BJ (cell line): ENCODE data around the gene COLGALT1. TPM values are rescaled to one million over a fixed set of nuclear protein-coding genes. Genes with fewer than 3 reads are reported as not detected.

Experiments used
- CTCF ChIA-PET: fragments of 350-600 bp; formaldehyde crosslinking; extraction: SDS; loops from one replicate; lab custom pipeline; 2021; ENCODE audit warnings: antibody characterized with exemption, inconsistent platforms; lab: Yijun Ruan, JAX
- POLR2A ChIA-PET: fragments of 300-600 bp; sonication (Branson Sonifier 250); formaldehyde crosslinking; extraction: SDS; loops from one replicate; lab custom pipeline; 2021; ENCODE audit warnings: antibody characterized with exemption; lab: Charles Lee
- DNase-seq: peaks from one replicate; pipeline ENCODE4 v3.0.0-alpha.2; 2011; ENCODE audit warnings: low read depth
- H3K27me3 ChIP-seq: 2 replicates; pipeline ENCODE4 v1.6.0; 2011; ENCODE audit warnings: low read length; ENCODE audit not compliant: control insufficient read depth, insufficient read depth
- H3K36me3 ChIP-seq: 2 replicates; pipeline ENCODE4 v1.5.1; 2011; ENCODE audit warnings: low read length; ENCODE audit not compliant: control insufficient read depth, insufficient read depth
- H3K4me3 ChIP-seq: 2 replicates; pipeline ENCODE4 v1.5.1; 2011; ENCODE audit warnings: low read depth, mild to moderate bottlenecking, control low read depth, low read length
- polyA plus RNA-seq: library from polyadenylated mRNA; depleted of rRNA; stranded (reverse); fragments of >200 nt; gene quantifications from 2 replicates; pipeline ENCODE4 v1.2.3, GENCODE V29; 2011
- TF ChIP-seq, protein P1 (sequence below): IDR thresholded peaks from 2 replicates; pipeline ENCODE4 v1.5.1; 2011; ENCODE audit warnings: low read depth, mild to moderate bottlenecking, control low read depth, inconsistent platforms, low read length, moderate library complexity; ENCODE audit not compliant: insufficient read depth

COLGALT1 gene
- polyA plus RNA-seq, 1 experiment: 158 TPM

DNA sequence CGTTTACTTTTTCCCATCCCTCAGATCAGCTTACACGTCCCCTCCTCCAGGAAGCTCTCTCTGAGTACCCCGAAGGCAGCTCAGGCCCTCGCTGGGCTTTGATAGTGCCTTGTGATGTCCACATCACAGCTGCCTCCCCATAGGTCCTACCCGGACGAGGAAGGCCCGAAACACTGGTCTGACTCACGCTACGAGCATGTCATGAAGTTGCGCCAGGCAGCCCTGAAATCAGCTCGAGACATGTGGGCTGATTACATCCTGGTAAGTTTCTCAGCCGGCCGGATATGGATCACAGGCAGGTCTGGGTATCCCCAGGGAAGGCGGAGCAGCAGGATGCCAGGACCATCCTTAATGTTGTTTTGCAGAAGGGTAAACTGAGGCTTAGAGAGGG lies 4.8 kb downstream of the COLGALT1 start:
- POLR2A ChIA-PET: no interaction called here
- no peaks in the 10 kb centered on the region for H3K27me3 ChIP-seq
- TF ChIP-seq, protein P1, sequence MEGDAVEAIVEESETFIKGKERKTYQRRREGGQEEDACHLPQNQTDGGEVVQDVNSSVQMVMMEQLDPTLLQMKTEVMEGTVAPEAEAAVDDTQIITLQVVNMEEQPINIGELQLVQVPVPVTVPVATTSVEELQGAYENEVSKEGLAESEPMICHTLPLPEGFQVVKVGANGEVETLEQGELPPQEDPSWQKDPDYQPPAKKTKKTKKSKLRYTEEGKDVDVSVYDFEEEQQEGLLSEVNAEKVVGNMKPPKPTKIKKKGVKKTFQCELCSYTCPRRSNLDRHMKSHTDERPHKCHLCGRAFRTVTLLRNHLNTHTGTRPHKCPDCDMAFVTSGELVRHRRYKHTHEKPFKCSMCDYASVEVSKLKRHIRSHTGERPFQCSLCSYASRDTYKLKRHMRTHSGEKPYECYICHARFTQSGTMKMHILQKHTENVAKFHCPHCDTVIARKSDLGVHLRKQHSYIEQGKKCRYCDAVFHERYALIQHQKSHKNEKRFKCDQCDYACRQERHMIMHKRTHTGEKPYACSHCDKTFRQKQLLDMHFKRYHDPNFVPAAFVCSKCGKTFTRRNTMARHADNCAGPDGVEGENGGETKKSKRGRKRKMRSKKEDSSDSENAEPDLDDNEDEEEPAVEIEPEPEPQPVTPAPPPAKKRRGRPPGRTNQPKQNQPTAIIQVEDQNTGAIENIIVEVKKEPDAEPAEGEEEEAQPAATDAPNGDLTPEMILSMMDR: no peak
- DNase-seq: peak; percentile 44
- peaks cover 18% of the 10 kb centered on the region for H3K36me3 ChIP-seq
- CTCF ChIA-PET: interaction anchor here (1.1 to 2.0 kb wide), 3 partner anchors 13 to 224 kb away, joined by 3 to 13 read pairs (median 4); no protein-coding TSS in a partner anchor
- no peak overlapping the region for H3K4me3 ChIP-seq

DNA sequence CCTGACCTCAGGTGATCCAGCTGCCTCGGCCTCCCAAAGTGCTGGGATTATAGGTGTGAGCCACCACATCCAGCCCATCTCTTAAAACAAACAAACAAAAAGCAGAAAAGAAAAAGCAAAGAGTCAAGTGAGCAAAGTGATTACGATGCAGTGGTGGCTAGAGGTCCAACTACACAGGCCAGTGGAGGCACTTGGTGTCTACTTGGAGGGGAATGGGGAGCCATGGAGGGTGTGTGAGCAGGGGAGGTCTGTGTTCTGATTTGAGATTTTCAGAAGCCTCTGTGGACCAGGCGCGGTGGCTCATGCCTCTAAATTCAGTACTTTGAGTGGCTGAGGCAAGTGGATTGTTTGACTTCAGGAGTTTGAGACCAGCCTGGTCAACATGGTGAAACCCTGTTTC lies 6.6 kb downstream of the COLGALT1 start:
- ChIA-PET POLR2A (no interaction called here), CTCF (interaction anchor here (1.1 to 2.3 kb wide), 3 partner anchors 10 to 66 kb away, joined by 3 to 14 read pairs (median 4); no protein-coding TSS in a partner anchor)
- H3K36me3 ChIP-seq: peaks cover 19% of the 10 kb centered on the region
- no peaks in the 10 kb centered on the region for H3K27me3 ChIP-seq
- no peak for DNase-seq
- TF ChIP-seq, protein P1: no peak
- no peak overlapping the region for H3K4me3 ChIP-seq

DNA sequence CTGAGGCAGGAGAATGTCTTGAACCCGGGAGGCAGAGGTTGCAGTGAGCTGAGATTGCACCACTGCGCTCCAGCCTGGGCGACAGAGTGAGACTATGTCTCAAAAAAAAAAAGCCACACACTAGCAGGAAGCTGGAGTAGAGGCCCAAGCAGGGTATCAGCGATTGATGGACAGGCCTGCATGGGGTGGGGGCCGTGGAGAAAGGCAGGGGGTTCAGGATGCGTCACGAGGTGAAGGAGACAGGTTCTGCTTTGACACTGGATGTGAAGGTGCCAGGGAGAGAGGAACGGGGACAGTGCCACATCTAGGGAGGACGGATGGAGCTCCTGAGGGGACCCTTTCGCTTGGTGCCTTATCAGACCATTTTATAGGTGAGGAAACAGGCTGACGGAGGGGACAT lies 7.1 kb downstream of the COLGALT1 start:
- H3K4me3 ChIP-seq: no peak overlapping the region
- no peak for DNase-seq
- ChIA-PET CTCF (interaction anchor here (1.1 to 2.3 kb wide), 3 partner anchors 9 to 66 kb away, joined by 3 to 14 read pairs (median 4); no protein-coding TSS in a partner anchor), POLR2A (no interaction called here)
- H3K36me3 ChIP-seq: peaks cover 23% of the 10 kb centered on the region
- TF ChIP-seq, protein P1: no peak
- H3K27me3 ChIP-seq: no peaks in the 10 kb centered on the region

DNA sequence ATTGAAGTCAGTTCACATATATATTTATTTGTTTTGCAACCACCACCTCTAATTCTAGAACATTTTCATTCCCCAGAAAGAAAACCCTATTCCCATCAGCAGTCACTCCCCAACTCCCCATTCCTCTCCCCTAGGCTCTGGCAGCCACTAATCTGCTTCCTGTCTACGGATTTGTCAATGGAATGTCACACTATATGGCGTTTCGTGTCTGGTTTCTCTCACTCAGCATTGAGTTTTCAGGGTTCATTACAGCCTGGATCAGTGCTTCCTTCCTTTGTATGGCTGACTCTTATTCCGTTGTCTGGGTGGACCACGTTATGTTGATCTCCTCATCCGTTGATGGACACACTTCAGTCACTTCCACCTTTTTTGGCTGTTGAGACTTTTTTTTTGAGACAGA lies 9.3 kb downstream of the COLGALT1 start:
- TF ChIP-seq, protein P1: no peak
- DNase-seq: no peak
- POLR2A ChIA-PET: no interaction called here
- no peaks in the 10 kb centered on the region for H3K27me3 ChIP-seq
- no peak overlapping the region for H3K4me3 ChIP-seq
- CTCF ChIA-PET: interaction anchor here (1.5 kb wide), 1 partner anchor 9 kb away, joined by 7 read pairs; no protein-coding TSS in a partner anchor
- H3K36me3 ChIP-seq: peaks cover 27% of the 10 kb centered on the region

DNA sequence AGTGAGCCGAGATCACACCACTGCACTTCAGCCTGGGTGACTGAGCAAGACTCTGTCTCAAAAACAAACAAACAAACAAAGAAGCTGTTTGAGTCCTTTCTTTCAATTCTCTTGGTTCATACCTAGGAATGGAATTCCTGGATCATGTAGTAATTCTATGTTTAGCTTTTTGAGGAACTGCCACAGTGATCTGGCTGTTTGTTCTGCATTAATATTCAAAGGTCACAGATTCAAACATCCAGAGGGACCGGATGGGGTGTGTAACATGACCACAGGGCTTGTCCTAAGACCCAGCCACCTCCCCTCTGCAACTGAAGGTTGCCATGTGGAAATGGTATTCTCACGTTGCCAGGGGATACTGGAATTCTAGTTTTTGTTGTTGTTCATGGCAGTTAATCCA lies 10.2 kb downstream of the COLGALT1 start:
- Histone ChIP-seq H3K36me3 (peaks cover 21% of the 10 kb centered on the region), H3K27me3 (no peaks in the 10 kb centered on the region), H3K4me3 (no peak overlapping the region)
- CTCF ChIA-PET: interaction anchor here (1.5 to 2.1 kb wide), 2 partner anchors 8 to 9 kb away, joined by 7 to 8 read pairs; no protein-coding TSS in a partner anchor
- TF ChIP-seq, protein P1: no peak
- DNase-seq: no peak
- POLR2A ChIA-PET: no interaction called here
